NB4 (cell line): ENCODE measurements around the gene WSCD2.

Experiments used
- DNase-seq: peaks from one replicate; pipeline ENCODE4 v3.0.0; 2010; ENCODE audit warnings: low read depth
- H3K4me3 ChIP-seq: one replicate; pipeline ENCODE4 v1.5.1; 2011; ENCODE audit warnings: mild to moderate bottlenecking, low read depth, low read length, moderate library complexity
- MYC ChIP-seq: IDR thresholded peaks from 2 replicates; pipeline ENCODE4 v1.6.1; 2011; ENCODE audit warnings: low read depth, low read length
- POLR2A ChIP-seq: IDR thresholded peaks from 2 replicates; pipeline ENCODE4 v1.6.1; 2011; ENCODE audit warnings: mild to moderate bottlenecking; ENCODE audit not compliant: insufficient read length; ENCODE audit errors: extremely low read depth
- TF ChIP-seq, protein P1 (sequence below): IDR thresholded peaks from 2 replicates; pipeline ENCODE4 v1.6.1; 2011; ENCODE audit warnings: low read depth, low read length
- TF ChIP-seq, protein P2 (sequence below): IDR thresholded peaks from one replicate; pipeline ENCODE4 v1.5.1; 2012; ENCODE audit warnings: low read depth, low read length

The WSCD2 gene

DNA sequence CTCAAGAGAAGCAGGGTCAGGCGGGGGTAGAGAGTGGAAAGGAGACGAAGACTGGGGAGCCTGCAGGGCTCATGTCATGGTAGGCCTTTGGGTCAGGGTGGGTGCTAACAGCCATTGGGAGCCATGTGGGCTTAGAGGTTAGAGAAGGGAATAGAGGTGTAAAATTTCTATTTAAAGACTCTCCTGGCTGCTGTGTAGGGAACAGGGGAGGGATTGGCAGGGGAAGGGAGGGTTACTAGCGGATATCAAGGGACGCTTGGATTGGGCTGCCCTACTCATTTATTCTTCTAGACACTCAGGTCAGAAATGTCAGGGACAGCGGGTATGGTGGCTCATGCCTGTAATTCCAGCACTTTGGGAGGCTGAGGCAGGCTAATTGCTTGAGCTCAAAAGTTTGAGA, 18.2 kb downstream of the WSCD2 start:
- TF ChIP-seq MYC (no peak), POLR2A (no peak)
- TF ChIP-seq, protein P1, sequence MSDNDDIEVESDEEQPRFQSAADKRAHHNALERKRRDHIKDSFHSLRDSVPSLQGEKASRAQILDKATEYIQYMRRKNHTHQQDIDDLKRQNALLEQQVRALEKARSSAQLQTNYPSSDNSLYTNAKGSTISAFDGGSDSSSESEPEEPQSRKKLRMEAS, result no peak
- TF ChIP-seq, protein P2, sequence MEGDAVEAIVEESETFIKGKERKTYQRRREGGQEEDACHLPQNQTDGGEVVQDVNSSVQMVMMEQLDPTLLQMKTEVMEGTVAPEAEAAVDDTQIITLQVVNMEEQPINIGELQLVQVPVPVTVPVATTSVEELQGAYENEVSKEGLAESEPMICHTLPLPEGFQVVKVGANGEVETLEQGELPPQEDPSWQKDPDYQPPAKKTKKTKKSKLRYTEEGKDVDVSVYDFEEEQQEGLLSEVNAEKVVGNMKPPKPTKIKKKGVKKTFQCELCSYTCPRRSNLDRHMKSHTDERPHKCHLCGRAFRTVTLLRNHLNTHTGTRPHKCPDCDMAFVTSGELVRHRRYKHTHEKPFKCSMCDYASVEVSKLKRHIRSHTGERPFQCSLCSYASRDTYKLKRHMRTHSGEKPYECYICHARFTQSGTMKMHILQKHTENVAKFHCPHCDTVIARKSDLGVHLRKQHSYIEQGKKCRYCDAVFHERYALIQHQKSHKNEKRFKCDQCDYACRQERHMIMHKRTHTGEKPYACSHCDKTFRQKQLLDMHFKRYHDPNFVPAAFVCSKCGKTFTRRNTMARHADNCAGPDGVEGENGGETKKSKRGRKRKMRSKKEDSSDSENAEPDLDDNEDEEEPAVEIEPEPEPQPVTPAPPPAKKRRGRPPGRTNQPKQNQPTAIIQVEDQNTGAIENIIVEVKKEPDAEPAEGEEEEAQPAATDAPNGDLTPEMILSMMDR, result no peak
- no peak overlapping the region for H3K4me3 ChIP-seq
- DNase-seq, result no peak

DNA sequence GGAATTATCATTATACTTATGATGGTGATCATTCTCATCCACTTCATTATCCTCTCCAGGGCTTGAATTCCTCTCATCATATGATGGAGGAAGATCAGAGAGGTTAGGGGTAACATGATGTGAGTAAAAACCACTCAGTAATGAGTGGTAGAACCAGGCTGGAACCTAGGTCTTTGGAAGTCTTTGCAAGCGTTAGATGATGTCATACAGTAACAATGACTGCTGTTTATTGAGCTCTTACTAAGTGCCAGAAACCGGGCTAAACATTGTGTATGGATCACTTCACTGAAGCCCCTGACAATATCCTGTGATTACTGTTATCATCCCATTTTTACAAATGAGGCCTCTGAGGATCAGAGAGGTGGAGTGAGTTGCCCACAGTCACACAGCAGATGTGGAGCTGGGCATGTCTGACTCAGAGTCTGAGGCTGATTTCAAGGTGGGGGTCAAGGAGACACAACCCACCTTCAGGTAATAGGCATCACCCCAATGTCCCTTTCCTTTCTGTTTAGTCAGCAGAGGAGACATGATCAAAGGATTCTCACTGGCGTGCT, 19.5 kb downstream of the WSCD2 start:
- no peak for DNase-seq
- no peak overlapping the region for H3K4me3 ChIP-seq
- TF ChIP-seq MYC (no peak), POLR2A (no peak)
- TF ChIP-seq, protein P1, result no peak
- TF ChIP-seq, protein P2, result no peak

DNA sequence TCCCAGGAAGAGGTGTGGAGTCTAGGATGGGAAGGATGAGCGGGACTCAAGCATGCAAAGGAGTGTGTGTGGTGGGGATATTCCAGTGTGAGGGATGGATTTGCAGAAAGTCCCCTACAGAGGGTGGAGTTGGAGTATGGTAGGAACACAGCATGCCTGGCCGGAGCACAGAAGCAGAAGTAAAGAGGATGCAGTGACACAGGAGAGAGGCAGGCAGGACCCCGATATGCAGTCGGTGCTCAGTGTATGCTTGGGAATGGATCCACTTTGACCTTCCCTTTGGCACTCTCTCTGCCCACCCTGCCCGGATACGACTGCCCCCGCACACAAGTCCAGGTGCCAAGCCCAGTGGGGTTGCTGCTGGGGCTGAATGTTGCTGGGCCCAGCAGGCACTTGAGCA, 21.3 kb downstream of the WSCD2 start:
- no peak for DNase-seq
- TF ChIP-seq MYC, result no peak
- no peak for TF ChIP-seq POLR2A
- TF ChIP-seq, protein P2, result no peak
- TF ChIP-seq, protein P1, result no peak
- H3K4me3 ChIP-seq, result no peak overlapping the region

DNA sequence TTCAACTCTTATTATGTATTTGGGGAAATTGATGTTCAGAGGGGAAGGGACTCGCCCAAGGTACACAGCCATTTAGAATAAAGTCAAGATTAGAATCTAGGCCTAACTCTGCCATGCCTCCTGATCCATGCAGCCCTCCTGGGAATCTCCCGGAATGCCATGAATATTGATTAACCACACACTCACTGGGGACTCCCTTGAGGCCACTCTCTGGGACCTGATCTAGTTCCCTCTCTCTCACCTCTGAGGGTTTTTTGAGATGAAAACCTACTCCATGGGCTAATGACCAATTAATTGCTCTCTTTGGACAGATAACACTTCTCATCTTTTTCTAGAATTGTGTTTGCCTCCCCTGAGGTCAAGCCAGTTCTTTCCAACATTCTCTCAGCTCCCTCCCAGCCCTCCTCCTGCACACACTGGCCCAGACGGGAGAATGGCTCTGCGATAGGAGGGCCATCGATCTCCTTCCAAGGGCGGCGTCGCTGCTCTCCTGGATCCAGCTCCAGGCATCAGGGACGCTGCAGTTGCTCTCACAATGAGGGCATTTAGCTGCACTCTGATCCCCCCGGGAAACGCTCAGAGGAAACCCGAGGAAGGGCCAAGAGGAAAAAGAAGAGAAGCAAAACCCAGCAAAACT, 22.6 kb downstream of the WSCD2 start:
- TF ChIP-seq, protein P2, result no peak
- TF ChIP-seq, protein P1, result no peak
- TF ChIP-seq MYC, result no peak
- no peak for TF ChIP-seq POLR2A
- H3K4me3 ChIP-seq, result no peak overlapping the region
- no peak for DNase-seq

DNA sequence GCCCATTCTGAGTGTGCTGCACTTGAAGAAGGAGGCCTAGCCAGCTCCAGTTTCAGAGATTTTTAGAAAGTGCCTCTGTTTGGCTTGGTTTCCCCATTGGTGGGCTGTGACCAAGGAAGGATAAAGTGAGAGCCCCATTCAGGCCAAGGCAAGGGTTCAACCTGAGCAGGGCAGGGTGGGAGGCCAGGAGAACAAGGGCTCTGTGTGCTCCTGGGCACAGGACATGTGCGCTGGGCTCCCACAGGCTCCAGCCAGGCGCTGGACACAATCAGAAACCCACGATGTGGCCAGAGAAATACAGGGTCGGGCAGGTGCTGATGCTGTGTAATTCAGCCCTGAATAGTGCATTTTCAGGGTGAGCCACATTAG, 23.1 kb downstream of the WSCD2 start:
- no peak for DNase-seq
- TF ChIP-seq, protein P2, result no peak
- TF ChIP-seq MYC (no peak), POLR2A (no peak)
- TF ChIP-seq, protein P1, result no peak
- no peak overlapping the region for H3K4me3 ChIP-seq
